ENCODE results near the gene SLC25A51. TPM values are rescaled to one million over a fixed set of nuclear protein-coding genes. Genes with fewer than 3 reads are reported as not detected.

The SLC25A51 gene
- total and polyA plus RNA-seq, 2 donors (not counting 3 experiments of a cell fraction or from before 2014, with no cell fraction given): 15.4 to 36.2 TPM

GRCh38 chr9:37914154-37914551, 10.2 kb upstream of the SLC25A51 start:
- H3K27me3 ChIP-seq (ENCODE audit: control insufficient read depth in 2 of 2, insufficient read depth in 2 of 2, low read length in 2 of 2): no peaks in the 10 kb centered on the region
- DNase-seq (ENCODE audit: low read depth, low spot score): no peak
- H3K36me3 ChIP-seq (ENCODE audit: control insufficient read depth in 2 of 2, extremely low read depth in 1 of 2, insufficient read depth in 2 of 2, low read length in 2 of 2): peaks cover 0 to 2% of the 10 kb centered on the region in 2 experiments
- POLR2A ChIA-PET: interaction anchor here (0.6 to 1.0 kb wide), 2 partner anchors 153 to 335 kb away, joined by 4 read pairs; no protein-coding TSS in a partner anchor
- no peak overlapping the region for H3K4me2 ChIP-seq (ENCODE audit: insufficient read depth, low read length)
- H3K9me1 ChIP-seq (replicated peaks; ENCODE audit: control insufficient read depth, extremely low read depth, insufficient read depth, low read length): no peaks in the 10 kb centered on the region
- no peaks in the 10 kb centered on the region for H4K20me1 ChIP-seq (replicated peaks; ENCODE audit: control insufficient read depth, extremely low read depth, insufficient read depth, low read length)
- no peak overlapping the region for H2AFZ ChIP-seq (ENCODE audit: low read depth, low read length)
- BruUV-seq (replicated peaks): no TSS peak
- intact Hi-C loops (cut with micrococcal nuclease) (no loop called here), dilution Hi-C loops (cut with MboI; ENCODE audit: extremely low pct_ligation_motif_present, low sequenced_read_pairs) (no loop called here)
- no peak overlapping the region for H3K27ac ChIP-seq (ENCODE audit: insufficient read depth, low read depth, low read length)
- no peak overlapping the region for H3K4me3 ChIP-seq (replicated peaks in 1 of 3; ENCODE audit: insufficient read depth in 1 of 3, low read depth in 1 of 3, low read length in 3 of 3)
- TF ChIP-seq EZH2 (IDR thresholded peaks at IDR 0.05; ENCODE audit: borderline replicate concordance, low read depth, low read length, severe bottlenecking) (no peak), MYC (IDR thresholded peaks at IDR 0.05; ENCODE audit: low read depth, low read length) (no peak), POLR2A (IDR thresholded peaks at IDR 0.05; ENCODE audit: low read depth, low read length) (no peak), CTCF (IDR thresholded peaks at IDR 0.05; ENCODE audit: extremely low read depth in 1 of 2, insufficient read depth in 1 of 2, low read depth in 1 of 2, low read length in 2 of 2) (no peak), POLR2AphosphoS5 (IDR thresholded peaks at IDR 0.05; ENCODE audit: insufficient read depth, low read depth, low read length) (no peak), FOS (IDR thresholded peaks at IDR 0.05; ENCODE audit: borderline replicate concordance, insufficient read depth, low read length) (no peak), JUN (IDR thresholded peaks at IDR 0.05; ENCODE audit: borderline replicate concordance, insufficient read depth, insufficient read length, low read depth) (no peak), MAX (IDR thresholded peaks at IDR 0.05; ENCODE audit: insufficient read depth, insufficient read length) (no peak), GATA2 (IDR thresholded peaks at IDR 0.05; ENCODE audit: insufficient read depth, insufficient read length, low read depth, low read length) (no peak)
- H3K79me2 ChIP-seq (ENCODE audit: control insufficient read depth, insufficient read depth, low read length): no peaks in the 10 kb centered on the region
- H3K9me3 ChIP-seq (replicated peaks; ENCODE audit: control insufficient read depth, insufficient read depth, low read length): no peaks in the 10 kb centered on the region
- FAIRE-seq: no peak
- H3K4me1 ChIP-seq (ENCODE audit: control insufficient read depth, extremely low read depth, insufficient read depth, low read length): peaks cover 17% of the 10 kb centered on the region
- H3K9ac ChIP-seq (replicated peaks; ENCODE audit: extremely low read depth, insufficient read depth, low read length): no peak overlapping the region
- CTCF ChIA-PET: interaction anchor here (0.6 to 7.3 kb wide), 63 partner anchors 9 to 519 kb away, joined by 3 to 130 read pairs (median 6); partner anchors contain the start of gene SHB
